Measurements from ENCODE around the gene PLCD3.
A peak's percentile ranks its signal among the peaks of the same experiment; 100 is the strongest.

DNA sequence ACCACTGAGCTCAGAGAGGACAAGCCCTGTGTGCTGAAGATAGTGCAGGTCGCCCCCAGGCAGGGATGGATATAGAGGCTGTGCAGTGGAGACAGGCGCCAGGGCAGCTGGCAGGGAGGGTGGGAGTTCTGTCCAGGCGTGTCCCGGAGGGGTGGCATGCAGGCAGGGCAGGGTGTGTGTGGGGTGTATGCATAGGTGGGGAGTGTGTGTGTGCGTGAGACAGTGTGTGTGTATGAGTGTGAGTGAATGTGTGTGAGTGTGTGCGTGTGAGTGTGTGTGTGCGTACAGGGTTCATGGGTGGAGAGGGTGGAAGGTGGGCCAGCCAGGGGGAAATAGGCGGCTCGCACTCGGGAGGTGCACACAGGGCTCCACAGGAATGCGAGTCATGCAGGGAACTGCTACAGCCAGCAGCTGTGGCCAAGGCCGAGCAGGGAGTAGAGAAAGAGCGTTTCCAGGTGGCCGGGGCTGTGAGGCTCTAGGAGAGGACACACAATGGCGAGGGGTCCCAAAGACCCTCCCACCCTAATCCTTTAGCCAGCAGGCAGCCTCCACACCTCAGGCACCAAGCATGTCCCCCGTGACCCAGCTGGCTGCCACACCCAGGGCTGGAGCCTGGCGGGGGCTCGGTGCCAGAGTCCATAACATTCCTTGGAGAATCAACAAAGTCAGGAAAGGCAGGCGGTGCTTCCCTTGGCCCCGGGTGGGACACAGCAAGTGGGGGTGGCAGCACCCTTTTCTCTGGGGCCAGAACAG lies 4.6 kb downstream of the PLCD3 start:
- TF ChIP-seq, protein P1, sequence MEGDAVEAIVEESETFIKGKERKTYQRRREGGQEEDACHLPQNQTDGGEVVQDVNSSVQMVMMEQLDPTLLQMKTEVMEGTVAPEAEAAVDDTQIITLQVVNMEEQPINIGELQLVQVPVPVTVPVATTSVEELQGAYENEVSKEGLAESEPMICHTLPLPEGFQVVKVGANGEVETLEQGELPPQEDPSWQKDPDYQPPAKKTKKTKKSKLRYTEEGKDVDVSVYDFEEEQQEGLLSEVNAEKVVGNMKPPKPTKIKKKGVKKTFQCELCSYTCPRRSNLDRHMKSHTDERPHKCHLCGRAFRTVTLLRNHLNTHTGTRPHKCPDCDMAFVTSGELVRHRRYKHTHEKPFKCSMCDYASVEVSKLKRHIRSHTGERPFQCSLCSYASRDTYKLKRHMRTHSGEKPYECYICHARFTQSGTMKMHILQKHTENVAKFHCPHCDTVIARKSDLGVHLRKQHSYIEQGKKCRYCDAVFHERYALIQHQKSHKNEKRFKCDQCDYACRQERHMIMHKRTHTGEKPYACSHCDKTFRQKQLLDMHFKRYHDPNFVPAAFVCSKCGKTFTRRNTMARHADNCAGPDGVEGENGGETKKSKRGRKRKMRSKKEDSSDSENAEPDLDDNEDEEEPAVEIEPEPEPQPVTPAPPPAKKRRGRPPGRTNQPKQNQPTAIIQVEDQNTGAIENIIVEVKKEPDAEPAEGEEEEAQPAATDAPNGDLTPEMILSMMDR (IDR thresholded peaks at IDR 0.05 in 8 of 11, conservative IDR thresholded peaks at IDR 0.05 in 3 of 11), result no peak
- peak in 2 of 3 donors; percentile 23 to 27 for TF ChIP-seq POLR2AphosphoS5 (IDR thresholded peaks at IDR 0.05)
- TF ChIP-seq POLR2A (IDR thresholded peaks at IDR 0.05), result no peak
